ENCODE results near the gene SCN2B.

Gene SCN2B

GRCh38 chr11:118153976-118154375 lies 22.5 kb downstream of the SCN2B start:
- Histone ChIP-seq H3K9ac (ENCODE audit: low read length) (no peak overlapping the region), H3F3A (ENCODE audit: insufficient read depth, low read length) (no peaks in the 10 kb centered on the region), H3K27me3 (replicated peaks; ENCODE audit: insufficient read depth, low read length) (peaks cover 98% of the 10 kb centered on the region), H3K36me3 (replicated peaks; ENCODE audit: insufficient read depth, low read length) (no peaks in the 10 kb centered on the region), H4K20me1 (ENCODE audit: insufficient read depth, low read length) (no peaks in the 10 kb centered on the region), H3K79me2 (ENCODE audit: low read length) (no peaks in the 10 kb centered on the region), H3K4me2 (ENCODE audit: low read depth, low read length) (no peak overlapping the region), H3K4me3 (ENCODE audit: low read length) (no peak overlapping the region), H3K4me1 (ENCODE audit: low read length) (no peaks in the 10 kb centered on the region), H3K27ac (ENCODE audit: low read length) (no peak overlapping the region), H2AFZ (ENCODE audit: low read length) (no peak overlapping the region), H3K9me3 (replicated peaks; ENCODE audit: insufficient read depth, low read length) (no peaks in the 10 kb centered on the region), H3K9me2 (replicated peaks; ENCODE audit: insufficient read depth, low read length) (no peaks in the 10 kb centered on the region)
- TF ChIP-seq EZH2phosphoT487 (IDR thresholded peaks at IDR 0.05; ENCODE audit: low read length) (no peak), CTCF (IDR thresholded peaks at IDR 0.05; ENCODE audit: low read length) (no peak), EZH2 (optimal IDR thresholded peaks at IDR 0.05; ENCODE audit: low read depth, low read length) (no peak)
- no peak for DNase-seq

- no peak for DNase-seq
- Histone ChIP-seq H3K27me3 (replicated peaks; ENCODE audit: insufficient read depth, low read length) (peaks cover 93% of the 10 kb centered on the region), H3K4me3 (ENCODE audit: low read length) (no peak overlapping the region), H3K79me2 (ENCODE audit: low read length) (no peaks in the 10 kb centered on the region), H3K36me3 (replicated peaks; ENCODE audit: insufficient read depth, low read length) (no peaks in the 10 kb centered on the region), H3K9ac (ENCODE audit: low read length) (no peak overlapping the region), H3F3A (ENCODE audit: insufficient read depth, low read length) (no peaks in the 10 kb centered on the region), H4K20me1 (ENCODE audit: insufficient read depth, low read length) (no peaks in the 10 kb centered on the region), H3K9me3 (replicated peaks; ENCODE audit: insufficient read depth, low read length) (no peaks in the 10 kb centered on the region), H3K4me1 (ENCODE audit: low read length) (no peaks in the 10 kb centered on the region), H3K27ac (ENCODE audit: low read length) (no peak overlapping the region), H3K4me2 (ENCODE audit: low read depth, low read length) (no peak overlapping the region), H3K9me2 (replicated peaks; ENCODE audit: insufficient read depth, low read length) (no peaks in the 10 kb centered on the region), H2AFZ (ENCODE audit: low read length) (no peak overlapping the region)
- no peak for TF ChIP-seq EZH2 (optimal IDR thresholded peaks at IDR 0.05; ENCODE audit: low read depth, low read length)
- no peak for TF ChIP-seq EZH2phosphoT487 (IDR thresholded peaks at IDR 0.05; ENCODE audit: low read length)
- TF ChIP-seq CTCF (IDR thresholded peaks at IDR 0.05; ENCODE audit: low read length): no peak
Observed at GRCh38 chr11:118153516-118153915, 22.9 kb downstream of the SCN2B start.

GRCh38 chr11:118152552-118153471 lies 23.6 kb downstream of the SCN2B start, which contains the start of gene SCN4B:
Gene SCN4B (minus strand): TSS chr11:118152823. CDS start chr11:118152673, 150 bp downstream.
- no peaks in the 10 kb centered on the region for H3K36me3 ChIP-seq (replicated peaks; ENCODE audit: insufficient read depth, low read length)
- no peak within 1 kb of the TSS for H3K27ac ChIP-seq (ENCODE audit: low read length)
- H3K4me3 ChIP-seq (ENCODE audit: low read length): no peak within 1 kb of the TSS
- no peak within 1 kb of the TSS for H2AFZ ChIP-seq (ENCODE audit: low read length)
- H3K4me2 ChIP-seq (ENCODE audit: low read depth, low read length): peak within 1 kb of the TSS; percentile 30; the same call in 1 of the 2 replicates
- H4K20me1 ChIP-seq (ENCODE audit: insufficient read depth, low read length): no peaks in the 10 kb centered on the region
- no peak within 1 kb of the TSS for H3K9ac ChIP-seq (ENCODE audit: low read length)
- TF ChIP-seq EZH2 (optimal IDR thresholded peaks at IDR 0.05; ENCODE audit: low read depth, low read length): peak; percentile 97
- TF ChIP-seq CTCF (IDR thresholded peaks at IDR 0.05; ENCODE audit: low read length): no peak
- no peaks in the 10 kb centered on the region for H3K79me2 ChIP-seq (ENCODE audit: low read length)
- no peaks in the 10 kb centered on the region for H3F3A ChIP-seq (ENCODE audit: insufficient read depth, low read length)
- H3K9me2 ChIP-seq (replicated peaks; ENCODE audit: insufficient read depth, low read length): no peaks in the 10 kb centered on the region
- DNase-seq: no peak
- H3K4me1 ChIP-seq (ENCODE audit: low read length): no peaks in the 10 kb centered on the region; the same call in 1 of the 2 replicates
- H3K27me3 ChIP-seq (replicated peaks; ENCODE audit: insufficient read depth, low read length): peaks cover 86% of the 10 kb centered on the region
- no peaks in the 10 kb centered on the region for H3K9me3 ChIP-seq (replicated peaks; ENCODE audit: insufficient read depth, low read length)
